ENCODE measurements around the gene GULP1.

Gene GULP1

GRCh38 chr2:188416367-188416766, 124.7 kb downstream of the GULP1 start:
- H3K9me3 ChIP-seq, result no peaks in the 10 kb centered on the region
- no peak for TF ChIP-seq CTCF (IDR thresholded peaks at IDR 0.05; ENCODE audit: low read depth, low read length)
- no peaks in the 10 kb centered on the region for H3K36me3 ChIP-seq
- DNase-seq, result no peak
- no peak overlapping the region for H3K4me3 ChIP-seq (ENCODE audit: low read depth, low read length)
- peaks cover 4% of the 10 kb centered on the region; the same call in 1 of the 2 replicates for H3K4me1 ChIP-seq
- no peaks in the 10 kb centered on the region for H3K27me3 ChIP-seq

- no peak overlapping the region for H3K4me3 ChIP-seq (ENCODE audit: low read depth, low read length)
- no peaks in the 10 kb centered on the region for H3K4me1 ChIP-seq
- TF ChIP-seq CTCF (IDR thresholded peaks at IDR 0.05; ENCODE audit: low read depth, low read length), result no peak
- H3K36me3 ChIP-seq, result no peaks in the 10 kb centered on the region
- no peaks in the 10 kb centered on the region for H3K9me3 ChIP-seq
- no peaks in the 10 kb centered on the region for H3K27me3 ChIP-seq
- DNase-seq, result no peak
These were observed 131.1 kb downstream of the GULP1 start for GRCh38 chr2:188422726-188423125.

- TF ChIP-seq CTCF (IDR thresholded peaks at IDR 0.05; ENCODE audit: low read depth, low read length), result no peak
- Histone ChIP-seq H3K27me3 (no peaks in the 10 kb centered on the region), H3K4me3 (ENCODE audit: low read depth, low read length) (no peak overlapping the region), H3K4me1 (no peaks in the 10 kb centered on the region), H3K36me3 (no peaks in the 10 kb centered on the region), H3K9me3 (no peaks in the 10 kb centered on the region)
- no peak for DNase-seq
These were observed 133.6 kb downstream of the GULP1 start for GRCh38 chr2:188425266-188425665.

GRCh38 chr2:188426121-188426520, 134.4 kb downstream of the GULP1 start:
- H3K36me3 ChIP-seq, result no peaks in the 10 kb centered on the region
- DNase-seq, result no peak
- H3K9me3 ChIP-seq, result no peaks in the 10 kb centered on the region
- H3K27me3 ChIP-seq, result no peaks in the 10 kb centered on the region
- TF ChIP-seq CTCF (IDR thresholded peaks at IDR 0.05; ENCODE audit: low read depth, low read length), result no peak
- H3K4me3 ChIP-seq (ENCODE audit: low read depth, low read length), result no peak overlapping the region
- no peaks in the 10 kb centered on the region for H3K4me1 ChIP-seq

GRCh38 chr2:188430705-188431104, 139.0 kb downstream of the GULP1 start:
- Histone ChIP-seq H3K4me1 (no peaks in the 10 kb centered on the region), H3K27me3 (no peaks in the 10 kb centered on the region), H3K4me3 (ENCODE audit: low read depth, low read length) (no peak overlapping the region), H3K36me3 (no peaks in the 10 kb centered on the region), H3K9me3 (no peaks in the 10 kb centered on the region)
- no peak for DNase-seq
- TF ChIP-seq CTCF (IDR thresholded peaks at IDR 0.05; ENCODE audit: low read depth, low read length), result no peak

- H3K9me3 ChIP-seq, result no peaks in the 10 kb centered on the region
- no peak for TF ChIP-seq CTCF (IDR thresholded peaks at IDR 0.05; ENCODE audit: low read depth, low read length)
- H3K4me1 ChIP-seq, result no peaks in the 10 kb centered on the region
- no peak for DNase-seq
- H3K27me3 ChIP-seq, result no peaks in the 10 kb centered on the region
- H3K36me3 ChIP-seq, result no peaks in the 10 kb centered on the region
- no peak overlapping the region for H3K4me3 ChIP-seq (ENCODE audit: low read depth, low read length)
These were observed 142.3 kb downstream of the GULP1 start for GRCh38 chr2:188434018-188434417.

Data from BE2C (cell line).